DOHH2 (cell line): ENCODE measurements around the gene CTNNA2.

Experiments
- EZH2phosphoT487 ChIP-seq: fragments of 200-600 bp; sonication (generic); IDR thresholded peaks from 2 replicates; pipeline ENCODE4 v1.6.1; 2017; ENCODE audit warnings: borderline replicate concordance, mild to moderate bottlenecking, antibody characterized with exemption, low read length, moderate library complexity, mixed read lengths
- TF ChIP-seq, protein P1 (sequence below): fragments of 200-600 bp; sonication (generic); IDR thresholded peaks from one replicate; pipeline ENCODE4 v1.5.1; 2014; ENCODE audit warnings: antibody characterized with exemption, mild to moderate bottlenecking, low read depth, low read length; ENCODE audit not compliant: poor library complexity, severe bottlenecking

DNA sequence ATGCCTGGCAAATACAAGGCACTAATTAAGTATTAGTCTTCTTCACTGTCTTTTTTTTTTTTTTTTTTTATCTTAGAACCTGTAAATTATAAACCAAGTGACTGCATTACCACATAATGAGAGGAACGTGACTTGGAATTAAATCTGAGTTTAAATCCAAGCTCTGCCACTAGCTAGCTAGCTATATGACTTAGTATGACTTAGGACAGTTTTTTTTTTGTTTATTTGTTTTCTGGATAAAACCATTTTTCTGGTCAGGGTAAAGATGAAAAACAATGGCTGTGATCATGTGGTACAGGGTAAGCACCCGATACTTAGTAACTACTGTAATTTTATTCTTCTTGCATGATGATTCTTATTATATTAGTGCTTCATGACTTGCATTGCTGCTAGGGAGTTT, 983.5 kb downstream of the CTNNA2 start:
- TF ChIP-seq, protein P1, sequence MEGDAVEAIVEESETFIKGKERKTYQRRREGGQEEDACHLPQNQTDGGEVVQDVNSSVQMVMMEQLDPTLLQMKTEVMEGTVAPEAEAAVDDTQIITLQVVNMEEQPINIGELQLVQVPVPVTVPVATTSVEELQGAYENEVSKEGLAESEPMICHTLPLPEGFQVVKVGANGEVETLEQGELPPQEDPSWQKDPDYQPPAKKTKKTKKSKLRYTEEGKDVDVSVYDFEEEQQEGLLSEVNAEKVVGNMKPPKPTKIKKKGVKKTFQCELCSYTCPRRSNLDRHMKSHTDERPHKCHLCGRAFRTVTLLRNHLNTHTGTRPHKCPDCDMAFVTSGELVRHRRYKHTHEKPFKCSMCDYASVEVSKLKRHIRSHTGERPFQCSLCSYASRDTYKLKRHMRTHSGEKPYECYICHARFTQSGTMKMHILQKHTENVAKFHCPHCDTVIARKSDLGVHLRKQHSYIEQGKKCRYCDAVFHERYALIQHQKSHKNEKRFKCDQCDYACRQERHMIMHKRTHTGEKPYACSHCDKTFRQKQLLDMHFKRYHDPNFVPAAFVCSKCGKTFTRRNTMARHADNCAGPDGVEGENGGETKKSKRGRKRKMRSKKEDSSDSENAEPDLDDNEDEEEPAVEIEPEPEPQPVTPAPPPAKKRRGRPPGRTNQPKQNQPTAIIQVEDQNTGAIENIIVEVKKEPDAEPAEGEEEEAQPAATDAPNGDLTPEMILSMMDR, result no peak
- TF ChIP-seq EZH2phosphoT487, result no peak
